Breast epithelium (tissue), 3 donors: ENCODE measurements around the gene KMT5C.

Experiments used
- CTCF ChIP-seq, 3 donors: fragments of 450-650 bp; IDR thresholded peaks; one replicate each; pipeline ENCODE4 v1.5.1; 2016 to 2017; ENCODE audit warnings: antibody characterized with exemption in 3 of 3, mild to moderate bottlenecking in 3 of 3, moderate library complexity in 3 of 3
- POLR2A ChIP-seq: fragments of 450-650 bp; IDR thresholded peaks from one replicate; pipeline ENCODE4 v1.6.1; 2016; ENCODE audit warnings: antibody characterized with exemption, mild to moderate bottlenecking, moderate library complexity
- POLR2AphosphoS5 ChIP-seq, 3 donors: sonication (generic); formaldehyde crosslinking; IDR thresholded peaks; one replicate each; pipeline ENCODE4 v1.6.1; 2017; ENCODE audit warnings: antibody characterized with exemption in 3 of 3

DNA sequence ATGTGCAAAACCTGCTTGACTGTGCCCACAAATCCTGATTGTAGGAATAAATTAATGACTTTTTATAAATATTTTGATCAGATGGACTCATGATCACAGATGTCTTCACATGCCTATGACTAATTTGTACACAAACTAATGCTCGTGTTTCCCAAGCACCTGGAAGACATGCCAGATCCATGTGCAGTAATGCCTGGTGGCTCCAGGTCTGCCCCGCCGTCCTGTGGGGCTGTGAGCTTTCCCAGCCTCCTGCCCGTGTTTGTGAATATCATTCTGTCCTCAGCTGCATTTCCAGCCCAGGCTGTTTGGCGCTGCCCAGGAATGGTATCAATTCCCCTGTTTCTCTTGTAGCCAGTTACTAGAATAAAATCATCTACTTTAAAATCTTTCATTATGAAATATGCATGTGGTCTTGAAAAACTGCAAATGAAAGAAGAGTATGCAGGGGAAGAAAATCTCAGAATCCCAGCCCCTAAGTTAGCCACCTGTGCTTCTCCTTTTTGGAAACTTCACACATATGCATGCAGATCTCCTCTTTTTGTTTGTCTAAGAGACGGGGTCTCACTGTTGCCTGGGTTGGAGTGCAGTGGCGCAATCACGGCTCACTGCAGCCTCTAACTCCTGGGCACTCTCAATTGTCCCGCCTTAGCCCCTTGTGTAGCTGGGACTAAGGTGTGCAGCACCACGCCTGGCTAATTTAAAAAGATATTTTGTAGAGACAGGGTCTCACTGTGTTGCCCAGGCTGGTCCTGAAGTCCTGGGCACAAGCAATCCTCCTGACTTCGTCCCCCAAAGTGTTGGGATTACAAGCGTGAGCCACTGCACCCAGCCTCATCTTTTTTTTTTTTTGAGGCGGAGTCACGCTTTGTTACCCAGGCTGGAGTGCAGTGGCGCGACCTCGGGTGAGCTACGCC lies 52.3 kb downstream of the KMT5C start:
- no peak for TF ChIP-seq POLR2AphosphoS5 (IDR thresholded peaks at IDR 0.05)
- TF ChIP-seq CTCF (IDR thresholded peaks at IDR 0.05): no peak
- TF ChIP-seq POLR2A: no peak
